NCI-H2227 treated with DMSO at 0.1 percent for 48 hours (cell line): ENCODE results near the gene PRIMPOL.

Experiments used
- DNase-seq: peaks from one replicate; lab custom pipeline; 2025; lab: John Stamatoyannopoulos, UW

Gene PRIMPOL

DNA sequence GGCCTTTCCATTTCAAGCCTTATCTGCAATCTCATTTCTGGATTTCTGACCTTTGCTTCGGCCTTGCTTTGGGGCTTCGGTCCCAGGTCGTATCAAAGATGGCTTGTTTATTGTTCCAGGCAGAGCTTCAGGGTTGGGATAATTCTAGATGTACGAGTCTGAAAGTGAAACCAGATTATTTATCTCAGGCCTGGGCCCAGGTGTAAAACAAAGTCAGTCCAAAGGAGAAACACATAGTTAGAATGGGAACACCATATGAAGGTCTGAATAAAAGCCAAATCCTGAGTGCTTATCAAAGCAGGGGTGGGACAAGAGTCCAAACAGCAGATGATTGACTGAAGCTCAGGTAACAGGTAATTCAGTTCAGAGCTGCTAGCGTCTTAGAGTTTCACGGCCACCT lies 17.1 kb downstream of the PRIMPOL start:
- no peak for DNase-seq

DNA sequence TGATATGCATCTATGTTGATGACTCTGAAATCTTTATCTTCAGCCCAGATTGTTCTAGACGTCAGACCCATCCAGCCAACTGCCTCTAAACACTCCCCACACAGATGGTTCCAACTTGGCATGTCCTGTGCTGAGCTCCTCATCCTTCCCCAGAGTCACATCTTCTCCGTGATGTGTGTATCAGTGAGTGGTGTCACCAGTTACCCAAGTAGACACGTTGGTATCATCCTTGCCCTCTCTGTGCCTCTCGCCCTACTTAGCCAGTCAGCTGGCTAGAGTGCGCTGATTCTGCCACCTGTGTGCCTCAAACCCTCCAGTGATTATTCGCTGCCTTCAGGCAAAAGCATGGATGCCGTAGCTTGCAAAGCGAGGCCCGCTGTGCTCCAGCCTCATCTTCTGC lies 18.6 kb downstream of the PRIMPOL start:
- no peak for DNase-seq

DNA sequence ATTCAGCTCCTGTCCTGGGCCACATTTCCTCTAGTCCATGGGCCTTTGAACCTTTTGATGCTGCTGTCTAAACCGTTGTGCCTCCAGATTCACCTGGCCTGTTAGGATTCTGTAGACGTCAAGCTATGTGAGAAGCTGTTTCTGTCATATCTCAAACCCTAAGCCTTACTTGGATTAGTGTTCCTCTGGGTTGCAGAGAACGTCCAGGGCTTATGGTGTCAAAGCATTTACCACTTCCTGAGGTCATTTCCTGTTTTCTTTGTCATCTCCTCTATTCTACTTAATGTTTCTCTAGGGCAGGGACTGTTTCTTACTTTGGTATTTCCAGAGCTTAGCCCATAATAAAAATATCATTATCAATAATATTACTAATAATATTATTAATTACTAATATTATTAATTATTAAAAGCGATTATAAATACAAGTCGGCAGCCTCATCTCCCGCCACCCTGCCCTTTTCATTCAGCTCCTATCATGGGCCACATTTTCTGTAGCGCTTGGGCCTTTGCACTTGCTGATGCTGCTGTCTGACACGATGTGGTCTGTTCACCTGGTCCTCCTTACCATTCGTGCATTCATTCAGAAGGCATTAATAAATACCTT lies 19.1 kb downstream of the PRIMPOL start:
- DNase-seq = no peak

DNA sequence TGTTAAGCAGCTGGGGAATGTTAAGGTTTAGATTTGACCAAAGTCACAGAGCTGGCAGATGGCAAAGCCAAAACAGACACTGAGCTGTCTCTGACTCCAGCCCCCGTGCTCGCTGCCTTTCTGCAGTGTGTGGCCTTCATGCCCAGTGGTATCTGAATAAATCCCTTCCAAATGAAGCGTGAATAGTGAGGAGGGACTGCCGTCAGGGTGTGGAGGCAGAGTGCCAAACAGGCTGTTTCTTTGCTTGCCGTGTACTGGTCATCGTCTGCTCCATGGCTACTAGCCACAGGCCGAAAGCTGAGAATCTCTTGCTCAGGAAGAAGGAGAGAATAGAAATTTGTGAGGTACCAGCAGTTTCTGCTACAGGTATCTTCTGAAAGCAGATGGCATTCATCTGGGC lies 19.7 kb downstream of the PRIMPOL start:
- no peak for DNase-seq

DNA sequence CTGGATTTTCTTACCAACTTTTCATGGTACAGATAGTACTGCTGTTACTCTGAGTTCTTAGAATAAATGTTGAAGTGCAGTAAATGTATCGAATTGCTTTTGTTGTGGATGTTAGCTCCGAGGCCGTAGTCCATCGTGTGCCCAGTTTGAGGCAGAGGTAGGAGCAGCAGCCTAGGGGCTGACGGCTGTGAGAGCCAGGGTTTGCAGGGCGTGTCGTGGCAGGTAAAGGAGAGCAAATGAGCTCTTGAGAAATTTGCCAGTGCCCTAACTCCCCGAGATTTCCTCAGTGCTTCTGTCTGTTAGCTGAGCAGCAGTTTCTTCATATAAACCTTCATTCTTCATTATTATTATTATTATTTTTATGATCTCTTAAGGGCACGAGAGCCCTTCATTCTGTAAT lies 21.6 kb downstream of the PRIMPOL start:
- no peak for DNase-seq

DNA sequence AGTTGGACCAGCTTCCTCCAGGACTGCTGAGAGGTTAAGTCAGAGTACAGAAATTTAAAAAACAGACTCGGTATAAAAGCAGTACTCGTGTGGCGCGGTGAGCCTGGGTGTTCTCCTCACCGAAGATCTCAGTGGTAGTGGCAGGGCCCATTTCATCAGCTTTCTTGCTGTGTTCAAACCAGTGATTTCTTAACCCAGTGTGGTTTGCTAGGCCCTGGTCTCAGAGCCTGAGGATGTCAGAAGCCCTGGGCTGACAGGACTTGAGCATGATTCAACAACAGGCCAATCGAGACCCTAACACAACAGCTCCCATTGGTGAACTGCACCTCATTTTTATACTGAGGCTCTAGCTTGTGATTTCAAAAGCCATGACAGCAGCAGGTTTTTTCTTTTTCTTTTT lies 23.2 kb downstream of the PRIMPOL start:
- no peak for DNase-seq

DNA sequence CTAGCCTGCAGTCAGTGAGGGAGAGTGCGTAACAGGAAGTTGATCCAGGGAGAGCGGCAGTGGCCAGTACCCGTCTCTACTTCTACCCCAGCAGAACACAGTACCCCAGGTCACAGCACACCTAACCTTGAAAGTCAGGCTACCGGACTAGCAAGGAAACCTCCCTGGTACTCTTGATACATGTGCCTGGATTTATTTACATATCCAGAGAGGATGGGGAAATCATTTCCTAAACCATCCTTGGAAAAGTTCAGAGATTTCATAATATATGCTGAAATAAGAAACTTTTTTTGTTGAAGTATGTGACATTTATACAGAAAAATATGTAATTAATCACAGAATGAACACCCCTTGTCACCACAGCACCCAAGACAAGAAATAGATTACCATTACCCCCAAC lies 24.5 kb downstream of the PRIMPOL start:
- DNase-seq = no peak

DNA sequence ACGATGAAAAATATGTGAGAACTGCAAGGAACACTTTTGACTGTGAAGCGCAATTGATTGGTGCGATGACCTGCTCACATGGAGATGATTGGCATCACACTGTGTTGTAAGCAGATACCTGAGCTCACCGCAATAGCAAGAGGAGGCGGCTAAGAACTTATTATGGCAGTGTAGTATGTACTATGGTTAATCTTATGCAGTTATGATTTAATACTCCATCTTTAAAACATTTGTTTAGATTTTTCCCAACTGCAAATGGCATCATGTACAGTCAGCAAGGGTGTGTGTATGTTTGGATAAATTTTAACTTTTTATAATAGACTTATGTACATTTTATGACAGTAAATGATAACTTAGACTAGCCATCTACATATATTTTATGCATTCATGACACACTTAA lies 25.5 kb downstream of the PRIMPOL start:
- no peak for DNase-seq

DNA sequence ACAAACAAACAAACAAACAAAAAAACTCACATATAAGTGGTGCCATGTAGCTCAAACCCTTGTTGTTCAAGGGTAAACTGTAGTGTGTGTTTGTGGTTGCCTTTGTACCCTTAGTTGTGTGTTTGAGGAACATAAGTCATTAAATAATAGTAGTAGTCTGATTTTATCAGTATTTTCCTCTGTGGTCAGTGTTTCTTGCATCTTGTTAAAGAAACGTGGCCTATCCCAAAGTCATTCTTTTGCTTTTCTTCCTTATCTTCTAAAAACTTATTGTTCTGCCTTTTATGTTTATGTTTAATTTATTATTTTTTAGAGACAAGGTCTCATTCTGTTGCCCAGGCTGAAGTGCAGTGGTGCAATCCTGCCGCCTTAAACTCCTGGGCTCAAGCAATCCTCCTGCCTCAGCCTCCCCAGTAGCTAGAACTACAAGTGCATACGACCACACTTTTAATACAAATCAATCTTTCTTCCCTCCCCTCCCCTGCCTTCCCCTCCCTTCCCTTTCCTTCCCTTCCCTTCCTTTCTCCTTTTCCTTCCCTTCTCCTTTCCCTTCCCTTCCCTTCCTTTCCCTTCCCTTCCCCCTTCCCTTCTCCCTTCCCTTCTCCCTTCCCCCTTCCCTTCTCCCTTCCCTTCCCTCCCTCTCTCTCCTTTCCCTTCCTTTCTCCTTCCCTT lies 26.4 kb downstream of the PRIMPOL start:
- no peak for DNase-seq

DNA sequence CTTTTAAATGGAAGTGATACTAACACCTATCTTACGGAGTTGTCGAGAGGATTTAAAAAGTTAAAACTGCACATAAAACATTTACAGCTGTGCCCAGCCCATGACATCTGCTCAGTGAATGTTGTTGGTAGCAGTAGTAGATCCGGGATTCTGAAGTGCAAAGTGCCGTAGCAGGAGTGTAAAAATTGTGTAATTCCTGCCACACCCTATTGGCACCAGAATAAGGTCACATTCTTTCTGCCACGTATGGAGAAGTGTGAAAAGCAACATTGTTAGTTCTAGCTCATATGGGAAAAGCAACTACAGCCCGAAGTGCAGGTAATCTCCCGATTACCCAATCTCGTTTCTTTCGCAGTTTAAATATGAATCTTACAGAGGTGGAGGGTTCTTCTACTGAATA lies 31.2 kb downstream of the PRIMPOL start:
- DNase-seq = no peak

DNA sequence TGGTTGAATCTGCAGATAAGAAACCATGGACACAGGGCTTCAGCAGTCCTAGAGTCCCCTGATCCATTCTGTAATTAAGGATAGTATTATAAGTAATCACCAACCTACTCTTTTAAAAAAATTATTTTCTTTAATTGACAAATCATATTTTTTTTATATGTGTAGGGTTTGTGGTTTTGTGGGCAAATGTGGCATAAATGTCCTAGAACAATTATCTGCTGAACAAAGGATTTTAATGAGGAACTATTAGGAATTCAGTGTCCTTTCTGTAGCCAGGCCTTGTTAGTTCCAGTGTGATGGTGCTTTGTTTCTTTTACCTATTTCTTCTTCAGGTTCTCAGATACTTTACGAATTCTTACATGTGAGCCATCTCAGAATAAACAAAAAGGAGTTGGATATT lies 32.4 kb downstream of the PRIMPOL start:
- no peak for DNase-seq

DNA sequence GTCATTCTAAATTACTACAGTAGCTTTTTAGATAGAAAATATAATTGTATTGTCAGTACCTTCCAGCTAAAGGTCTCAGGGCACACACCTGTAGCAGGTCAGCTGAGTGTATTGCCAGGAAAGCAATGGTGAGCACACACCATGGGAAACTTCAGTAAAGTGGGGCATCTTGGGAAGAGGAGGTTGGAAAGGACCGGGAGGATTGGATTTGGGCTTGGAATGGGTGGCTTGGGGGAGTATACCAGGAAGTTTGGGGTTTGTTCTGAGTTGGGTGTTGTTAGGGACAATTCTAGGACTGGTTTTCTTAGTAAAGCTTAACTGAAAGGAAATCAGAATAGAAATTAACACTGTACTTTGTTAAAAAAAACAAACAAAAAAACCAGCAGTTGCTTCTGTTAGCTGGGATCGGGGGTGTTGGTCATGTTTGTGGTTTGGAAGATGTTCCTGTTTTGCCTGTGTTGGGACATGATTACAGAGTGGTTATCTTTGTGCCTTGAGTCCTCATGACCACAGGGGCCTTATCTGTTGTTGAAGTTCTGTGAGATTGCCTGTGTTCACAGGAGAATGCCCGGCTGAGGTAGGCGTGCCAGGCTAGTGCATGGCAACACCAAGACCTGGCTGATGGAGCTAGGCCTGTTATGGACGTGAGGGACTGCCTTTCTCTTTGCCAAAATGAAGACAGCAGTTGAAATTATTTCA lies 35.1 kb downstream of the PRIMPOL start:
- no peak for DNase-seq

DNA sequence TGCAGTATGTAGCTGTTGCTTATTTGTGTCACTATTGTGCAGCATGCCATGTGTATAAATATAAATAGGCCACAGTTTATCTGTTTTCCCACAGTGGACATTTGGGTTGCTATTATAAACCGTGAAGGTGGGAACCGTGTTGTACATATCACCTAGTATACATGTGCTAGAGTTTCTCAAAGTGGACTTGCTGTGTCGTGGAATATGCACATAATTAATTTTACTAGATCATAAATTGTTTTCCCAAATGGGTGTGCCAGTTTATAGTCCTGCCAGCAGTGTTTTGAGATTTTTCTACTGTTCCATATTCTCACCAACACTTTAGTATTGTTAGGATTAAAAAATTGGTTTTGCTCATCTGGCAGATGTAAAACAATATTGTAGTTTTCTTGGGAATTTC lies 38.5 kb downstream of the PRIMPOL start:
- DNase-seq = no peak

DNA sequence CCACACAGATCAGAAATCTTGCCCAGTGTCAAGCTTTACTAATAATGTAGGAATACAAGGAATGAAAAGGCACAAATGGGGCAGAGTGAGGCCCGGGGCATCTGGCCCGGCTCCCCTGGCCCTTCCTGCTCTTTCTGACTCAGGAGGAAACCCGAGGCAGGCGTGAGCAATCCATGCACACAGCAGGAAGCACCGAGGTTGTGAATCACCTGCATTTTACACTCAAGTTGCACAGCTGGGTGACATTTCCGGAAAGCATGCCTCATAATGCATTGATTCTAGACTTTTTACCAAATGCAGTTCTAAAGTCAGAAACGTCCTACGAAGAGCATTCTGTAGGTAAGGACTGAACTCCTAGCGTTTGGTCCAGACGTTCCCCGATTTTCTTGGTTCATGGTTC lies 38.9 kb downstream of the PRIMPOL start:
- no peak for DNase-seq

DNA sequence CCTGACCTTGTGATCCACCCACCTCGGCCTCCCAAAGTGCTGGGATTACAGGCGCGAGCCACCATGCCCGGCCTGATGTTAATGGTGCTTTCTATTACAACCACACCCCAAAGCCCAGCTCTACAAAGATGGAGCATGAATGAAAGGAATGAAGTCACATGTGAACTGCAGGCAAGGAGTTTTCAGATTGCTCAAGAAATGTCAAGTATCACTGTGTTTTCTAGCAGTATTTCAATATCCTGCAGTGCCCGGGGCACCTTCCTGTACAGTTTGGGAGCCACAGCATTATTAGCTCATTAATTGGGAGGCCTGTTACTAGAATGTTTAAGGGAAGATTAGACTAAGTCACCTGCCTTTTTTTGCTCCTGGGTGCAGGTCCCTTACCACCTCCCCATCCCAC lies 40.1 kb downstream of the PRIMPOL start:
- DNase-seq = no peak

DNA sequence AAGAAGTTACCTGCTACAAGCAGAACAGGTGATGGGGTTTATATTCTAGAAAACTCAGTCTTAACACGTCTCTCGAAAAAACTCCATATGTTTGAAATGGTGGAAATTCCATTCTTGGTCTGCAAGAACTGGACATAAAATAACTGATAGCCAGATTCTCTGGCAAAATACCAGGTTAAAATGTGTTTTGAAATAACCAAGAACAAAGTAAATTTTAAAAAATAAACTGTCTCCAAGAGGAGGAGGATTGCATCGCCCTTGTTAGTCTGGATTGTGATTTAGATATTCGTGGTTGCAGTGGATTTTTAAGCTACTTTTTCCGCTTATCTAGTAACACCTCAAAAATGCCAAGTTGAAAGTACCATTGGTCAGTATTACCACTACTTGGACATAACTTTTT lies 43.5 kb downstream of the PRIMPOL start:
- no peak for DNase-seq

DNA sequence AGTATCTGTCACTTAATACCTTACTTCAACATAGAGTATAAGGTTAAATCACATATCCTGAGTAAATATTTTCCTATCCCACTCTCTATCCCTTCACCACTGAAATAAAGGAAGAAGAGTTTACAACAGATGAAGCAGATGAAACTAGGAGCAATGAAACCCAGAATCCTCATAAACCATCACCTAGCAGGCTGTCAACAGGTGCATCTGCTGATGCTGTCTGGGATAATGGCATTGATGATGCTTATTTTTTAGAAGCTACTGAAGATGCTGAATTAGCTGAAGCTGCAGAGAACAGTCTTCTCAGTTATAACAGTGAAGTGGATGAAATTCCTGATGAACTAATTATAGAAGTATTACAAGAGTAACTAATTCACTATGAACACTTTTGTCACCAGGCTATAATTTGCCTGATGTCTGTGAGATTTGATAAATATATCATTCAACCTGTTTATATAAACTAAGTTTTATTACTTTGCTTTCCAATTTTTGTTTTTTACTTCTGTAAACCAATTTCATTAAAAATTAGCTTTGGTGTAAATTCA lies 44.9 kb downstream of the PRIMPOL start:
- DNase-seq = no peak

DNA sequence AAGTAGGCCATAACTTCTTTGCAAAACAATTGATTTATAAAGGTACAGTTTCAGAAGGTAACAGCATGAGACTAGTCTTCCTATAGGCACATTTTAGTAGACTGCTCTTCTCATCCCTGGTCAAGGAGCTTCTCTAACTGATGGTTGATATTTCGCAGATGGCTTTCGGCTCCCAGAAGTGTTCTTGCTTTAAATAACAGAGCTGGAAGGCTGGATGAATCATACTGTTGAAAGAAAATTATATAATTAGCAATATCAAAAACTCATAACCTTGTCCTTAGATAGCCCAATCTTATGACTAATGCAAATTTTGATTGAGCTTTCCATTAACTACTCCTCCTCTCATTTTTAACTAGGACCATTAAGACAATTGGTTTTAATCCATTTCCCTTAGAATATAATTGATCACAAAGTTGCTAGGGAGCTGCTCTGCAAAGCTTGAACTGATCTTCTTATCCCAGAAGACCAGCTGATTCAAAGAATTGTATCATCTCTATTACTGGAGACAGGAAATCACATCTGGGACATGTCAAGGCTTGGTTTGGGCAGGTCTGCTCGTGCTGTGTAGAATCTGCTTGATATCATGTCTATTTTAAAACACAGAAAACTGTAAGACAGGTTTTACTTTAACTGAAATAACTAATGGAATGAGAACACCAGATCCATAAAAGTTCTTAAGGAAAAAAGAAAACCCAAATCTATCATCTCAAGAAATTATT lies 45.8 kb downstream of the PRIMPOL start:
- DNase-seq = no peak

DNA sequence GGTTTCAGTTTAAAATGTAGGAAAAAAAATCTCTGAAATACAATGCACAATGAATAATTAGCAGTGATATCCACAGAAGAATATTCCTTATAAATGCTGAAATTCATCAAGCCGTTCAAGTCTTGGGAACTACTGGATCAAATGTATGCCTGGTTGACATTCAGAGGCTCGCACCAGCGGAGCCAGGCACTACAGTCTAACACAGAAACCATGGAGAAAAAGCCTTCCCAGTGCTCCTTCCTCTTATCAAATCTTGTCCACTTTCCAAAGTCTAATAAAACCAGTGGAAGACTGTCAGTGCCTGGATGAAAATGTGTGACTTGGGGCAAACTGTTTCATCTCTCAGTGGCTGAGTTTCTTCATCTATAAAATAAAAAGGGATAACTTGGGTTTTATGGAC lies 48.4 kb downstream of the PRIMPOL start:
- no peak for DNase-seq

DNA sequence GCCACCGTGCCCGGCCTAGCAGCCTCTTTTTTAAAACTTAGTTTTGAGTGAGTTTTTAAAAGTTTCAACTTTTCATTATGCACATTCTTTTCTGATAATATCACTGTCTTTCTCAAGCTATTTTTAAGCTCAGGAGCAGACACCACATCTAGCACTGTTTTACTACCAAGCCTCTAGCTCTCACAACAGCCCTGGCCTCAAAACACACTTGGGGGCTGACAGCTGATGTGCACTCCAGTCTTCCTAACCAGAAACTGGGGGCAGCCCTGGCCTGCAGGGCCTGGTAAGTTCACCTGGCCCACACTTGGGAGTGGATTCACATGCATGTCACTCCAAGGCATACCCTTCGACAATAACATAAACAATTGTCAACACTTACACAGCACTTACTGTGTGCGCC lies 50.4 kb downstream of the PRIMPOL start:
- DNase-seq = no peak

DNA sequence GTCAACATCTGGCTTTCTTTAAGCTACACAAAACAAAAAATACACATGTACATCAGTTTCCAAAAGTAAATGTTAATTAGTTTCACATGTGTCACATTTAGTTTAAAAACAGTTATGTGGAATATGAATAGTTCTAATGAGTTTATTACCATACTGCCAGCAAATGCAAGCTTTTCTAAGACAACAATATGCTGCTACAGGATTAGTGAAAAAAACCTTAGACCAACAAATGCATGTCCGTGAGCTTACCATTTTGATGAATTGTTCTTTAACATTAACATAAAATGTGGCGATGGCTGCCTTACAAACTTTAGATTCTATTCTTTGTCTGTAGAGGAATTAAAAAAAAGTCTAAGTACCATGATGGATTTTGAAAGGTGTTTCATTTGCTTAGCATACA lies 52.6 kb downstream of the PRIMPOL start:
- DNase-seq = no peak

DNA sequence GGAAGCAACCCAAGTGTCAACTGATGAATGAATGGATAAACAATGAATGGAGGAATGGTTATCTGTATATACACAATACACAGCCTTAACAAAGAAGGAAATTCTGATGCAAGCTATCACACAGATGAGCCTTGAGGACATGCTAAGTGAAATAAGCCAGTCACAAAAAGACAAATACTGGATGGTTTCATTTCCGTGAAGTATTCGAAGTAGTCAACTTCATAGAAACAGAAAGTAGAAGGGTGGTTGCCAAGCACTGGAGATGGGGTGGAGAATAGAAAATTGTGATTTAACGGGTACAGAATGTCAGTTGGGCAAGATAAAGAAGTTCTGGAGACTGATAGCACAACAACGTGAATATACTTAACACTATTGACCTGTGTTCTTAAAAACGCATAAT lies 56.2 kb downstream of the PRIMPOL start:
- DNase-seq = no peak

DNA sequence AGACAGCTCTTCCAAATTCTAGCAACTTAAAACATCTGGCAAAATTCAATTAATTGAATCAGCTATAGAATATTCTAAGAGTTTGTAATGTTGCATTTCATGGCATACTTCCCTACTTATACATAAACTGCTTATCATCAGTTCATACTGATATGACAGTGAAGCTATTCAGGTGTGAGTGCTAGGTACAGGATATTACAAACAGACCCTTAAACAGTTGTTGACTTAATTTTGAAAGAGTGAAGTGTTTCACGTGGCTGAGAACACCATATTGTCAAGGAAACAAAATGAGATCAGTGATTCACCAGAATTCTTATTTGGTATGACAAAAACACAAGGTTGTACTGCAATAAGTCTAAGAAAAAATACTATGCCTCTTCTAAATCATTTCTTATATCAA lies 56.9 kb downstream of the PRIMPOL start:
- no peak for DNase-seq
